GM19043 (cell line): ENCODE data around the gene GADL1.

Experiments
- ATAC-seq: cut with Tn5 transposase; IDR thresholded peaks from one replicate; pipeline ENCODE4 v1.9.1; 2021; ENCODE audit warnings: low read depth; ENCODE audit not compliant: unreplicated experiment

The GADL1 gene

DNA sequence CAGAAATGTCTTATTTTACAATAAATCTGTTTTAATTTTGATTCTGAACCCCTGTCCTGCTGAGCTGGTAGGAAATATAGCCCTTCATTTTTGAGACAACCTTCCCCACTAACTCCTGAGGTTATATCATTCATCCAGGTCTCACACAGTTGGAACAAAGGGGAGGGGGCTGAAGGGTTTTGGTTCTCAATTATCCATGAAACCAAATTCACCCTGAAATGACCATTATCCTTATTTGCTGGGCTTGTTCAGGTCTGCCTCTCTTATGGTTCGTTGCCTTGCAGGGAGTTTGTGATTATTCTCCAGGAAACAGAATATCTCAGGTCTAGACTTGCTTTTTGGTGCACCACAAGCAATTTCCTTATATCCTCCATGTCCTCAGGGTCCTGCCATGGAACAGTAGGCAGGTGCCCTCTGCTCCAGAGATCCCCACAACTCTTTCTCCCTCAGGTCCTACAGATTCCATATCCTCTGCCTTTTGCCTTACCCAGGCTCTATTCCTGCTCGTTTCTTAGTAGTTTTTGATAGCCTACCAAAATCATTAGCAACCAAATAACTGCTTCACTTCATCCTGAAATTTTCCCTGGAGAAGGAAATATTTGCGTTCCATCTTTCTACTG is 193.6 kb downstream of the GADL1 start:
- no peak for ATAC-seq

DNA sequence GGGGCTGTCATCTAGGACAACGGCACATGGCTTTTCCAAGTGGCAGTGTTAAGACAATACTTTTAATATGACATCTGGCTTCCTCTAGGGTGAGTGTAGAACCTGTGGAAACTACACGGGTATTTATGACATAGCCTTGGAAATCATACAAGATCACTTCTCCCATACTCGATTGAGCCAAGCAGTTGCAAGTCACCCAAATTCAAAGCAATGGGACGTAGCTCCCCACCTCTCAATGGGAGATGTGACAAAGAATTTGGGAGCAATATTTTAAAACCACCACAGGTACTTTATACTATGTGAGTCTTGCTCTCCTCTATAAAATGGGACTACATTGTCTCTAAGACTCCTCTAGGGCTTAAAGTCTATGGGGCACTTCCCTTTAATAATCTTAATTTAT is 194.5 kb downstream of the GADL1 start:
- ATAC-seq, result no peak

GRCh38 chr3:30698549-30698948 is 195.9 kb downstream of the GADL1 start:
- ATAC-seq, result no peak

DNA sequence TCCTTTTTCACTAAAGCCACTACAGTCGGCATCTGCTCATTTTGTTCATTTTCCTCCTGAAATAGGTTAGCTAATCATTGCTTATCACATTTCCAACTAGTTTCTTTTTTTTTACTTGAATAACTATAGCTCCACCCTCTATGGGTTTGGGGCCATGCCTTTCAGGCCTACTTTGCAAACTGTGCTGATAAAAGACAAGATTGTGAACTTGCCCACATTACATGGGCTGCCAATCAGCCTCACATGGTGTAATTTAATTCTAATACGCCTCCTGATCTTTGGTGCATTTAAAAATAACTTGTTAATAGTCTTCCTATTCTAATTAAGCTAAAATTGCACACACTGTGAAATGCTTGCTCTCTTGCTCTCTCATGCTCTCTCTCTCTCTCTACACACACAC is 197.6 kb downstream of the GADL1 start:
- no peak for ATAC-seq

DNA sequence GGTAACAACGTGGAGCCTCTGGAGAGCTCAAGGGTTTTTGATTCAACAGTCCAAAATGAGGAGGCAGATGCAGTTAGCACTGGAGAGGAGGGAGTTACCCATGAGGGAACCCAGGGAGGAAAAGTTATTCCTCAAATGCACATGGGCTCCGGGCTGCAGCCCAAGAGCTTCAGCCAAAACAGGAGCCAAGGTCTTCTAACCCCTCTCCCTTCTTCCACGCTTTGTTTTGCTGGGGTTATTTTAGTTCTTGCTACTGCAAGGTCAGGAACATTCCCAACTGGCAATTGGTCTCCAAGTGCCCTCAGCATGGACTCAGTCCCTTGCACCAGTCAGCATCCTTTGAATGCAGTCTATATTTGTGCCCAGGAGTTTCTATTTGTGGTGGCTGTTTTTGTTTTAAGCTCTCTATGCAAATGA is 198.1 kb downstream of the GADL1 start:
- ATAC-seq, result no peak

GRCh38 chr3:30695302-30696061 is 199.0 kb downstream of the GADL1 start:
- ATAC-seq, result no peak

GRCh38 chr3:30694668-30695067 is 199.8 kb downstream of the GADL1 start:
- no peak for ATAC-seq

DNA sequence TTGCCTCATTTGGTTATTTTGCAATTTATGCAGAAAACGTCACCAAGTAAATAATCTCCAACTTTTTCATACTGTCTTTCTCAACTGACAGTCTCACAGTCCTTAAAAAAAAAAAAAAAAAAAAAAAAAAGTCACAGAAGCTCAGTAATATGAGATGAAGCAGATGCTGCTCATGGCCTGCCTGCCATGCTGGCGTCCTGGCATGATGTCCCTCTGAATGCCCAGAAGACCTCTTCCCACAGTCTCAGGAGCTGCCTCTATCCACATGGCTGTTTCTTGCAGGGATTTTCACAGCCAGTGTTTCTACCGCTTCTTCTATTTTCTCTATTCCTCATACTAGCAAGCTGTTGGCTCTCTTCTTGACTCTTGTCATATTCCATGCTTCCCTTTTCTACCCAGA is 200.3 kb downstream of the GADL1 start:
- no peak for ATAC-seq

DNA sequence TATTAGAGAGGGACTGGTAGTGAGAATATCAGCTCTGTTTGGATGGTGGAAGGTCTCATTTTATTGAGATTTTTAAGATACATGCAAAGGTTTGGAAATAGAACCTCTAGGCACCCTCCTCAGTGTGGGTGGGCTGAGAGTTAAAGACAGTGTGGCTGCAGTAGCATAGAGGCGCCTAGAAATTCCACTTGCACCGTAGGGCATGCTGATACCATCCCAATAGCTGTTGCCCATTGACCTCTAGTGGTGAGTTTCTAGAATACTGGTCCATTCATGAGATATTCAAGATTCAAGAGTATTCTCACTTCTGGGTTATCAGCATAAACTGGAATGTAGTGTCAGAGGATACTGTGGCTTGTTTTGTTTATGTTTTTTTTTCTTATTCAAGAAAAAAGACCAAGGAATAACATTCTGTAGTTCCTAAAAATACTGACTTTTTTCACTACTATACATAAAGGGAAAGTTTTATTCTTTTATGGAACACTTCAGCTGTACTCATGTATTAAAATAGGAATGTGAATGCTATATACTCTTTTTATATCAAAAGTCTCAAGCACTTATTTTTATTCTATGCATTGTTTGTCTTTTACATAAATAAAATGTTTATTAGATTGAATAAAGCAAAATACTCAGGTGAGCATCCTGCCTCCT is 200.9 kb downstream of the GADL1 start:
- ATAC-seq, result peak; percentile 95

GRCh38 chr3:30692498-30693130 is 201.8 kb downstream of the GADL1 start:
- no peak for ATAC-seq

DNA sequence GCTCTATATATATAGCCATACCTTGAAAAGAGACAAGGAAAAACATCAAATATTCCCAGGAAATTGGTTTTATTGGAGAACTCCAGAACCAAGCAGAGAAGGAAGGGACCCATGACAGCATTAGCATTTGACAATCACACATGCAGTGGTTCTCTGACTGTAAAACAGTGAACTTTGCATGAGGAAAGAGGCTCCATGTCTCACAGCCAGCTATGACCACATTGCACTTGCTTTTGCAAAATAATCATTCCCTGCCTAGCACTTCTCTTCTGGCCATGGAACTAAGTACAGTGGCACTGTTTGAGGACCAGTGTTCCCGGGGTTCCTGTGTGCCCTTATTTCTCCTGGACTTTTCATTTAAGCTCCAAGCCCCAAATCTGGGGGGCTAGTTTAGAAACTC is 202.5 kb downstream of the GADL1 start:
- no peak for ATAC-seq

DNA sequence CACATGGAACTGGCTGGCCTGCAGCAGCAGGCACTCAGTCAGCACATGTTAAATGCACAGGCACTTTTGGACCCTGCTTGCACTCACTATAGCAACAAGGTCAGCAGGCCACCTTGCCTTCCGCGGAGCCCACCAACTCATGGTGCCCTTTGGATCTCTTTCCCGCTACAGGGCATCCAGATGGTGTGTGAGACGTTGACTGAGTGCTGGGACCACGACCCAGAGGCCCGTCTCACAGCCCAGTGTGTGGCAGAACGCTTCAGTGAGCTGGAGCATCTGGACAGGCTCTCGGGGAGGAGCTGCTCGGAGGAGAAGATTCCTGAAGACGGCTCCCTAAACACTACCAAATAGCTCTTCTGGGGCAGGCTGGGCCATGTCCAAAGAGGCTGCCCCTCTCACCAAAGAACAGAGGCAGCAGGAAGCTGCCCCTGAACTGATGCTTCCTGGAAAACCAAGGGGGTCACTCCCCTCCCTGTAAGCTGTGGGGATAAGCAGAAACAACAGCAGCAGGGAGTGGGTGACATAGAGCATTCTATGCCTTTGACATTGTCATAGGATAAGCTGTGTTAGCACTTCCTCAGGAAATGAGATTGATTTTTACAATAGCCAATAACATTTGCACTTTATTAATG is 203.1 kb downstream of the GADL1 start:
- ATAC-seq, result no peak

- no peak for ATAC-seq
These were observed 204.3 kb downstream of the GADL1 start for GRCh38 chr3:30690199-30690598.

DNA sequence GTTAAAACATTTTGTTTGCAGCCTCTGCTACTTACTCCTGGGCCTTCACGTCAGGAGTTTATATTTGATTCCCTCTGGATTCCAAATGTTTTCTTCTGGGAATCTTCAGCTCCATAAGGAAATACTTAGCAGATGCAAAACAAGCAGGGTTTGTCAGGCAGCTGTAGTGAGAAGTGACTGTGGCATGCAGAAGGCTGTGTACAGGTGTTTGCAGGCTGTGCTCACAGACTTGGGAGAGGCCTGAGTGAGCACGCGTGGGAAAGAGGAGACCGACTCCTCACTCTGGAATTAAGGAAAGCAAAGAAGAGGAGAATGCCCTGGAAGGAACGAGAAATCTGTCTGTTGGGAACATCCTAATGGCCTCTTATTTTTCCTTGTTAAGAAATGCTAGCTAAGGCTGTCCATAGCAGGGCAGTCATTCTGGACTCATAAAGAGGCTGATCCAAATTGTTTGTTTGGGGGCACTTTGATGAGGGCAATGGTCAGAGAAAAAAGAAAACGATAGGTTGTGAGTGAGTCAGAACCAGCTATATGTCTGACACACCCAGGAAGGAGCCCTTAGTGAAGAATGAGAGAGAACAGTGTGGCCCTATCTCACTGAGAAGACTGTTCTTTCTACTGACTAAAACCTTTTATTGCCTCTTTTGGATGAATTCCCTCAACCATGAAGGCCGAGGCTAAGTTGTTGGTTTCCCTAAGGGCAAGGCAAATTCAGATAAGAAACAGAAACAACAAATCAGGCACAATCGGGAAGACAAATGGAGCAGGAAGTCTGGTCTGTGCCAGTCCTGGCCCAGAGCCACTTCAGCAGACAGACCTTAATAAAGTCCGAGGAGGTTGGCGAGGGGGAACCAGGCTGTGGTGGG is 205.5 kb downstream of the GADL1 start:
- no peak for ATAC-seq

- ATAC-seq, result no peak
These were observed 206.4 kb downstream of the GADL1 start for GRCh38 chr3:30687930-30688570.

- ATAC-seq, result no peak
These were observed 207.7 kb downstream of the GADL1 start for GRCh38 chr3:30686799-30687198.

DNA sequence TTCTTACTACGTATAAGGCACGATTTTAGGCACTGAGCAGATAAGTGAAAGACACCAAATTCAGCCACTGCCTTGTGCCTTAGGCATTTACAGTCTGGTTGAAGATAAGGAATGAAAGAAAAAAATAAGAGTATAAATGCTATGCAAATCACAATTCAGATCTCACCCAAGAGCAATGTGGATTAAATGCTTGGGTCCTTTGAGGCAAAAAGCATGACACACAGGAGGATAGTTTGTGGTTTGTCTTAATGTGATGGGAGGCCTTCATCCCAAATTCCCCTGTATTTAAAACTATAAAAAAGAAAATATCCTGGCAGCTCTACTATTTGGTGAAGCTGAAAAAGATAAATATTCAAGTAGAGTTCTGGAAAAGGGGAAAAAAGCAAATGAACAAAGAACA is 208.3 kb downstream of the GADL1 start:
- no peak for ATAC-seq

DNA sequence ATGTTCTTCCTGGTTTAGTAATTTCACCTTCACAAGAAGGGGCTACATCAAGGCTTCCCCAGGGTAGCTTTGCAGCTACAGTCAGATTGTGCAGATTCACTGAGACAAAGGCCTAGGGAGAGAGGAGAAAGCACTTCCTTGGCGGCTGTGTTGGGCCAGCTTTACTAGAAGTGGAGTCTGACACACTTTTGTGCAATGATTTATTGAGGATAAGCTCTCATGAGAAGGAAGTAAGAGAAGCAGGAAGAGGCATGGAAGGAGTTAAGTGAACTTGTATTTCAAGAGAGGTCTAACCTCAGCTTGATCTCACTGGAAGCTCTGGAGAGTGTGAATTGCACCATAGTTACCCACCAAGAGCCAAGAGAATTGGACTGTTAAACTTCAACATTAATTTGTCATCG is 209.2 kb downstream of the GADL1 start:
- no peak for ATAC-seq

- no peak for ATAC-seq
These were observed 210.1 kb downstream of the GADL1 start for GRCh38 chr3:30684356-30684755.

DNA sequence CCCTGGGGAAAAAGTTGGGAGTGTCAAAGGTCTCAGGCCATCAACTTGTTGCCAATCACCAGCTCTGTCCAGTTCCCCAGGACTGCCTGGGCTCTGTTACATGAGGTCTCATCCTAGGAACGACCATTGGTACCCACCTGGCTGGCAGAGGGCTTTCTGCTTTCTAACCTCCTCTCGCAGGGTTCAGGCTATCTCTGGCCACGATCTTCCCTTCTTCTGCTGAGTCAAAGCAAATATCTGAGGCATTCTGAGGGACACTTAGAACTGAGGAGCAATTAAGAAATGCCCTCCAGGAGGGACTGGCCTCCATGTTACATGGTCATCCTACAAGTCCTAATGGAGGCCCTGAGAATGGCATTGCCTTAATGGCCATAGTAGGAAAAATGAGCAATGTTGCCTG is 210.7 kb downstream of the GADL1 start:
- no peak for ATAC-seq
